ENCODE data around the gene CTTN.

DNA sequence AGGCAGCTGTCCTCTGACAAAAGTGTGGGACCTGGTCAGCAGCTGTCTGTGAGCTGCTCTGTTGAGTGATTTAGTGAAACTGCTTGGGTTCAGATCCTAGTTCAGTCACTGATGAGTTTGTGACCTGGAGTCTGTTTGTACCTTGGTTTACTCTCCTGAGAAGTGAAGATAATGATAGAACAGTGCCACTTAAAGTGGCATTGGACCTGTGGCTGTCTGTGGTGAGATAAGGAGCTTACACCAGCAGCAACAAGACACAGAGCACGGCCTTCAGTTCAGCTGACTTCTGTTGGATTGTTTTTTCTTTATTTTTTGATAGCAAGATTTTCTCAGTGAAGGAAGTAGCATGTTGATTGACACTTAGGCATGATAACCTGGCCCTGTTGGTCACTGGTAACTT is 46.2 kb upstream of the CTTN start:
- TF ChIP-seq, protein P1, sequence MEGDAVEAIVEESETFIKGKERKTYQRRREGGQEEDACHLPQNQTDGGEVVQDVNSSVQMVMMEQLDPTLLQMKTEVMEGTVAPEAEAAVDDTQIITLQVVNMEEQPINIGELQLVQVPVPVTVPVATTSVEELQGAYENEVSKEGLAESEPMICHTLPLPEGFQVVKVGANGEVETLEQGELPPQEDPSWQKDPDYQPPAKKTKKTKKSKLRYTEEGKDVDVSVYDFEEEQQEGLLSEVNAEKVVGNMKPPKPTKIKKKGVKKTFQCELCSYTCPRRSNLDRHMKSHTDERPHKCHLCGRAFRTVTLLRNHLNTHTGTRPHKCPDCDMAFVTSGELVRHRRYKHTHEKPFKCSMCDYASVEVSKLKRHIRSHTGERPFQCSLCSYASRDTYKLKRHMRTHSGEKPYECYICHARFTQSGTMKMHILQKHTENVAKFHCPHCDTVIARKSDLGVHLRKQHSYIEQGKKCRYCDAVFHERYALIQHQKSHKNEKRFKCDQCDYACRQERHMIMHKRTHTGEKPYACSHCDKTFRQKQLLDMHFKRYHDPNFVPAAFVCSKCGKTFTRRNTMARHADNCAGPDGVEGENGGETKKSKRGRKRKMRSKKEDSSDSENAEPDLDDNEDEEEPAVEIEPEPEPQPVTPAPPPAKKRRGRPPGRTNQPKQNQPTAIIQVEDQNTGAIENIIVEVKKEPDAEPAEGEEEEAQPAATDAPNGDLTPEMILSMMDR (conservative IDR thresholded peaks at IDR 0.05; ENCODE audit: low read length) = no peak
- no peak for TF ChIP-seq EZH2phosphoT487 (IDR thresholded peaks at IDR 0.05; ENCODE audit: borderline replicate concordance, low read depth, low read length)
